GM21423 (cell line): ENCODE measurements around the gene GINS3.

Experiments
- ATAC-seq: cut with Tn5 transposase; IDR thresholded peaks from one replicate; pipeline ENCODE4 v1.9.1; 2021; ENCODE audit warnings: mild to moderate bottlenecking, moderate library complexity; ENCODE audit not compliant: unreplicated experiment

GINS3 gene

GRCh38 chr16:58422809-58423208, 30.5 kb downstream of the GINS3 start:
- no peak for ATAC-seq

DNA sequence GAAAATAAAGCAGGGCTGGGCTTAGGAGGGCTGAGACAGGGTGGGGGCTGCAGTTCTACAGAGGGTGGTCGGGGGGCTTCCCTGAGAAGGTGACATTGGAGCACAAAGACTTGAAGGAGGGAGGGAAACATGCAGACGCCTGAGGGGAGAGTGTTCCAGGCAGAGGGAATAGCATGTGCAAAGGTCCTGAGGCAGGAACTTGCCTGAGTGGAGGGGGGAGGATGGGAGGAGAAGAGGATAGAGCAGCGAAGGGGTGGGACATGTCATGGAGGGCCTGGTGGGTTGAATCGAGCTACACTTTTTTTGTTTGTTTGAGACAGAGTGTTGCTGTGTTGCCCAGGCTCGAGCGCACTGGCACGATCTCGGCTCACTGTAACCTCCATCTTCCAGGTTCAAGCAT, 33.0 kb downstream of the GINS3 start:
- no peak for ATAC-seq

DNA sequence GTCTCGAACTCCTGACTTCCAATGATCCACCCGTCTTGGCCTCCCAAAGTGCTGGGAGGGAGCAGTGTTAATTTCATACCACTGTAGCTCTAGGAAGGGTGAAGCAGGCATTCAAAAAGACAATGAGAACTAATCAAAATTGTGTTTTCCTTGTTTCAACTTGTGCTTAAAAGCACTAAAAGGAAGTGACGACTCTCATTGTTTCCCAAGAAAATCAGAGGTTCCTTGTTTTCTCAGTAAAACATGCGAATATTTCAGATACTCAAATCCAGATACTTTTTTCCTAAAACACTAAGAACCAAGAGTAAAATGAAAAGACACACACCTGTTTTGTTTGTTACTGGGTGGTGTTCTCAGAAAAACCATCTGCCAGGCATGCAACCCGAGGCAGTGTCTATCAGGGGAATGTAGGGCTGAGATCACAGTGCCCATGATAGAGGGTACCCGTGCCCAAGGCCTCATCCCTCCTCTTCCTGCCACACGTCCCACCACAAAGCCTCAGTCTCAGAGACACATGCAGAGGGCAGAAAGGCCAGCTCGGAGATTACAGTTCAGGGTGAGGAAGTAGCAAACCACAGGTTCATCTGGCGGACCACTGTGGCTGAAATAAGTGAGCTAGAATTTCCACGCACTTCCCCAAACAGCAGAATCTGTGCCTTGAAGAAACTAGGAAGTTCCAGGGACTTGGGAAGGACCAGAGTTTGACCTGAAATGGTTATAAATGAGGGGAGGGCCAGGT, 33.7 kb downstream of the GINS3 start:
- peak; percentile 93 for ATAC-seq

GRCh38 chr16:58426966-58427365, 34.7 kb downstream of the GINS3 start:
- ATAC-seq, result no peak

DNA sequence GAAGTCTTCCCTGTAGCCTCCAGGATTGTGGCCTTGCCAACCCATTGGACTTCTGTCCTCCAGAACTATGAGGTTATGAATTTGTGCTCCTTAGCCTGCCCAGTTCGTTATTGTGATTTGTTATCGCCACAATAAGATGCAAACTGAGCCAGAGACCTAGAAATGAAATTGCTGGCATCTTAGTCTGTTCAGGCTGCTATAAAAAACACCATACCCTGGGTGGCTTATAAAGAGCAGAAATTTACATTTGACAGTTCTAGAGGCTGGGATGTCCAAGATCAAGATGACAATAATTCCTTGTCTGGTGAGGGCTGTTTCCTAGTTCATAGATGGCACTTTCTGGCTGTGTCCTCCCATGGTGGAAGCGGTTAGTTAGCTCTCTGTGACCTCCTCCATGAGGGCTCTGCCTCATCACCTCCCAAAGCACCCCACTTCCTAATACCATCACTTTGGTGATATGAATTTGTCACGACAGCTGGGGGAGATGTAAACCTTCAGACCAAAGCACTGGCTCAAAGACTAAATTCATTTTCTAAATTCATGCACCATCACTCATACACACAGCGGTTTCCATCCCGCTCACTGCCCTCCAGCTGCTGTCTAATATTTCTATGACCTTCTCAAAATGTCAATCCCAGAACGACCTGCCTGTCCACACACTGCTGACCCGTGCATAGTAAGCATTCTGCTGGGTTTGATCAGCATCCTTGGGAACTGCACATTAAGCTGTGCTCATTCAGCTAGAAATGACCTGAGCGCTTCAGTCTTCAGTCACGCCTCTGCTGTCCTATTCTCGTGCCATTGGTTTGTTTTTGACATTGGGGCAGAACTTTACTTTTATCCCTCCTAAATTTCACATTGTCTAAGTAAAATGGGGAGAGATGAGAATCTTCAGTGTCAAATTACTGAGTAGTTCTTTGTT, 36.6 kb downstream of the GINS3 start:
- no peak for ATAC-seq

DNA sequence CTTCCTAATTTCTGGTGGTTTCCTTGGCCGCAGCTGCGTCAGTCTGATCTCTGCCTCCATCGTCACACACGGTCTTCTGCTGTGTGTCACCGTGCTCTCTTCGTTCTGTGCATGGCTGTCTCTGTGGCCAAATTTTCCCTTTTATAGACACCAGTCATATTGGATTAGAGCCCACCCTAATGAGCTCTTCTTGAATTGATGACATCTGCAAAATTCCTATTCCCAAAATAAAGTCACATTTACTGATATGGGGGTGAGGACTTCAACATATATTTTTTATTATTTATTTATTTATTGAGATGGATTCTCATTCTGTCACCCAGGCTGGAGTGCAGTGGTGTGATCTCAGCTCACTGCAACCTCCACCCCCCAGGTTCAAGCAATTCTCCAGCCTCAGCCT, 38.4 kb downstream of the GINS3 start:
- ATAC-seq, result no peak

- no peak for ATAC-seq
These were observed 41.3 kb downstream of the GINS3 start for GRCh38 chr16:58433569-58433951.

DNA sequence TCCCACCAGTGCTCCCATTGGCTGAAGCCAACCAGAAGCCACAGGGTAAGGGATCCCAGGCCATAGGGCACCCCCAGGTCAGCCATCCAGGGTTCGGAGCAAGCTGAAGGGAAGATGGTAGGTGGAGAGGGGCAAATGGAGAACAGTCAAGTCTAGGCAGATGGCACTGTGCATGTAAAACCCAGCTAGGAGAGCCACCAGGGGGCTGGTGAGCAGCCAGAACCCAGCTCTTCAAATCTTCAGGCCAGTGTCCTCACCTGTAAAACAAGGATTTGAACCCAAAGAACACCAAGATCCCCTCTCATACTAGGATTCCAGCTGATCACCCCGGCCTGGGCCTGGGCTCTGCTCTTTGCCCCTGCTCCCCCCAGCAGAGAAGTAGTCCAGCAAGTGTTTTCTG, 43.5 kb downstream of the GINS3 start:
- no peak for ATAC-seq

DNA sequence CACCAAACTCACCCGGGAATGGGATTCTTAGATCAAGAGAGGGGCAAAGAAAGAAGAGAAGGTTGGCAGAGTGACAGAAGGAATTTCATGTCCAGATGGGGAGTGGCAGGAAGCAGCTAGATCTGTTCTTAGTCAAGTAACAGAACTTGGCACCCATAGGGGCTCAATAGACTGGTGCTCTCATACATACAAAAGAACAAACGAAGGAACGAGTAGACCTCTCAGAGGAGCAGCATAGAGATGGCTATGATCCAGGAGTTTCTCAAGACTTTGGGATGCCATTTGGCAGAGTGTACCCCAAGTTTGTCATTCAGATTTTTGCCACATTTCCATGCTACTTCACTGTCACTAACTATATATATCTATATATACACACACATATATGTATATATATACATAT, 47.9 kb downstream of the GINS3 start:
- no peak for ATAC-seq

DNA sequence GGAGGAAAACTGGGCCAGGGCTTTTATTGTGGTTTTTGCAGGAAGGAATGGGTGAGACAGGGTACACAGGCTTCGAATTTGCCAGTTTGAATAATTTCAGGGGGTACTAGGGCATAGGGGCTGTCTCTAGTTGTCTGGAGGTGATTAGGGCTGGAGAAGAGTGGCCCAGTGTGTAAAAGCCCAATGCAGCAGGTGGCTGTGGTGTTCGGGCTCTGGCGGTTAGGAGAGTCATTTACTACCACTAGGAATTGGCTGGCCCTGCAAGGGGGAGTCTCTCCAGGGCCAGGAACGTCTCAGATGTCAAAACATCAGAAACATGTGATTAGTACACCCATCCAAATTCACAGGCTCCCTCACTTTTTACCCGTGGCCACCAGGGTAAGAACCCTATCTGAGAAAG, 50.3 kb downstream of the GINS3 start:
- ATAC-seq, result no peak

- no peak for ATAC-seq
These were observed 51.5 kb downstream of the GINS3 start for GRCh38 chr16:58443783-58444182.

DNA sequence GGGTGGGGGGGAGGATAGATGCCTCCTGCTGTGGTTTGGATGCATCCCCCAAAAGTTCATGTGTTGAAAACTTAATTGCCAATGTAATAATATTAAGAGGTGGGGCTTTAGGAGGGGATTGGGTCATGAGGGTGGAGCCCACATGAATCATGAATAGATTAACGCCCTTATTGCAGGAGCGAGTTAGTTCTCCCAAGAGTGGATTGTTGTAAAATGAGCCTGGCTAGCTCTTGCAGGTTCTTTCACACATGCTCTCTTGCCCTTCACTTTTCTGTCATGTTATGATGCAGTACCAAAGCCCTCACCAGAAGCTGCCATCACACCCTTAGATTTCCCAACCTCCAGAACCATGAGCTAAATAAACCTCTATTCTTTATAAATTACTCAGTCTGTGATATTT, 52.0 kb downstream of the GINS3 start:
- no peak for ATAC-seq

- ATAC-seq, result no peak
These were observed 56.6 kb downstream of the GINS3 start for GRCh38 chr16:58448890-58449289.

- no peak for ATAC-seq
These were observed 57.0 kb downstream of the GINS3 start for GRCh38 chr16:58449306-58449705.

DNA sequence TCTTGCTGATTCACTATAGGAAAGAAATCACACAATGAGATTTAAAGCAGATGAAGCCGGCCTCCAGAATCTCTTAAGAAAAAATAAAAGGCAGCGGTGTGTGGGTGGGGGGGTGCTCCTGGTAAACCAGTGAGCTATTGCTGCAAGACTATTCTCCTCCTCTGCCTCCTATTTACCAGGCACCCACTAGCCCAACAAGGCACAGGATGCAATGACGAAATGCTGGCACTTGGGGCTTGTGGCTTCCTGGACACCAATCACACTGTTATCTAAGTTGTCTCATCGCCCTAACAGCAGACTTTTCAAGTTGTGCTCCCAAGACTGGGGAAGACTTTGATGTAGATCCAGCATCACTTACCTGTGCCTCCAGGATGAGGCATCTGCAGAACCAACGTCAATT, 57.5 kb downstream of the GINS3 start:
- ATAC-seq, result no peak

GRCh38 chr16:58450590-58450989, 58.3 kb downstream of the GINS3 start:
- no peak for ATAC-seq

DNA sequence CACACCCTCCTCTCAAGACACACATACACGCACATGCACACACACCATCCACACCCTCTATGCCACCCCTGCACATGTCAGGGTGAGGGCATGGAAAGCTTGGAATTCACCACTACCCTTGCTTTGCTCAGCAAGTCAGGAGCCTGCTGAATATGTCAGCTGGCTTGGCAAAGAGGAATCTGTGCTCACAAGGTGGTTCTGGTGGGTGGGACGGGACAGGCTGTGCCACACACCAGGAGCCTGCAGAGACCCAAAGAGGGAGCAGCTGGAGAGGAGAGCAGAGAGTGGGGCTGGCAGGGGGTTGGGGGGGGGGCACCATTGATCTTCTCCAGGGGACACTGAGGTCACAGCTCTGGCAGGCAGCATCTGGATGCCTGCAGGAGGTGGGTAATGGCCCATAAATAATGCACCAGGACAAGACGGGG, 59.0 kb downstream of the GINS3 start:
- ATAC-seq, result no peak

GRCh38 chr16:58451945-58452401, 59.7 kb downstream of the GINS3 start:
- no peak for ATAC-seq

- no peak for ATAC-seq
These were observed 60.4 kb downstream of the GINS3 start for GRCh38 chr16:58452640-58453039.

- no peak for ATAC-seq
These were observed 61.9 kb downstream of the GINS3 start for GRCh38 chr16:58454178-58454577.

GRCh38 chr16:58454856-58455255, 62.6 kb downstream of the GINS3 start:
- no peak for ATAC-seq
